Naive thymus-derived CD4-positive, alpha-beta T cell (primary cell): Measurements from ENCODE around the gene SEMA4D. TPM values are rescaled to one million over a fixed set of nuclear protein-coding genes. Genes with fewer than 3 reads are reported as not detected.

Source experiments
- ATAC-seq: fragments of 150-1000 bp; cut with Tn5 transposase; 2 replicates; pipeline ENCODE4 v1.10.0; 2021; ENCODE audit warnings: mild to moderate bottlenecking, moderate library complexity
- CTCF ChIA-PET: fragments of 350-600 bp; sonication (Branson Sonifier 250); formaldehyde crosslinking; loops from one replicate; lab custom pipeline; 2021; ENCODE audit warnings: antibody characterized with exemption; lab: Charles Lee
- POLR2A ChIA-PET: fragments of 350-600 bp; sonication (Branson Sonifier 250); formaldehyde crosslinking; loops from one replicate; lab custom pipeline; 2021; ENCODE audit warnings: antibody characterized with exemption, inconsistent platforms; lab: Charles Lee
- DNase-seq, 9 donors: peaks; one replicate each; pipeline versions ENCODE4 v3.0.0 to v3.0.0-alpha.2; 2020 to 2022; ENCODE audit warnings: mixed read lengths in 1 of 9
- H3K27ac ChIP-seq: one replicate; pipeline ENCODE4 v1.7.0; 2013; ENCODE audit warnings: mild to moderate bottlenecking, low read depth, low read length, moderate library complexity
- H3K27me3 ChIP-seq, 2 donors: one replicate each; pipeline ENCODE4 v1.7.0; 2013; ENCODE audit warnings: low read length in 2 of 2, mild to moderate bottlenecking in 2 of 2, moderate library complexity in 2 of 2; ENCODE audit not compliant: control insufficient read depth in 2 of 2, insufficient read depth in 2 of 2
- H3K36me3 ChIP-seq, 3 experiments: 1 replicate in 2 of 3; 2 replicates in 1 of 3; pipeline ENCODE4 v1.7.0; 2013; ENCODE audit warnings: low read length in 3 of 3, mild to moderate bottlenecking in 3 of 3, moderate library complexity in 1 of 3; ENCODE audit not compliant: insufficient read depth in 3 of 3, control insufficient read depth in 2 of 3
- H3K4me1 ChIP-seq, 2 donors: one replicate each; pipeline ENCODE4 v1.7.0; 2013; ENCODE audit warnings: low read length in 2 of 2, mild to moderate bottlenecking in 2 of 2, moderate library complexity in 1 of 2; ENCODE audit not compliant: control insufficient read depth in 2 of 2, insufficient read depth in 2 of 2
- H3K4me3 ChIP-seq: 2 replicates; pipeline ENCODE4 v1.7.0; 2013; ENCODE audit warnings: mild to moderate bottlenecking, low read length
- H3K9me3 ChIP-seq, 3 experiments: 1 replicate in 2 of 3; 2 replicates in 1 of 3; pipeline ENCODE4 v1.7.0; 2013; ENCODE audit warnings: low read length in 3 of 3; ENCODE audit not compliant: control insufficient read depth in 2 of 3
- H3K27ac Mint-ChIP-seq, 9 donors: one replicate each; pipeline ENCODE4 v1.8.0; 2020 to 2022; ENCODE audit warnings: mixed read lengths in 9 of 9, mild to moderate bottlenecking in 8 of 9, moderate library complexity in 5 of 9, inconsistent platforms in 2 of 9
- H3K27me3 Mint-ChIP-seq, 5 donors: one replicate each; pipeline ENCODE4 v1.8.0; 2021 to 2022; ENCODE audit warnings: mixed read lengths in 5 of 5, mild to moderate bottlenecking in 1 of 5
- H3K36me3 Mint-ChIP-seq, 5 donors: one replicate each; pipeline ENCODE4 v1.8.0; 2020 to 2022; ENCODE audit warnings: mixed read lengths in 5 of 5, mild to moderate bottlenecking in 3 of 5, inconsistent platforms in 1 of 5
- H3K4me1 Mint-ChIP-seq, 7 donors: one replicate each; pipeline ENCODE4 v1.8.0; 2020 to 2022; ENCODE audit warnings: mixed read lengths in 7 of 7, mild to moderate bottlenecking in 3 of 7, inconsistent platforms in 1 of 7
- H3K4me3 Mint-ChIP-seq, 10 donors: one replicate each; pipeline ENCODE4 v1.8.0; 2020 to 2022; ENCODE audit warnings: mild to moderate bottlenecking in 10 of 10, mixed read lengths in 10 of 10, moderate library complexity in 6 of 10, inconsistent platforms in 2 of 10
- H3K9me3 Mint-ChIP-seq, 11 donors: one replicate each; pipeline ENCODE4 v1.8.0; 2020 to 2022; ENCODE audit warnings: mixed read lengths in 11 of 11, mild to moderate bottlenecking in 4 of 11, inconsistent platforms in 1 of 11, moderate library complexity in 1 of 11
- intact Hi-C, 2 donors: fragments of 100-400 bp; cut with micrococcal nuclease; formaldehyde crosslinking; loops; one replicate each; pipeline ENCODE4 v1.15.1; 2023
- polyA plus RNA-seq, 2 donors: library from polyadenylated mRNA; unstranded; fragments of 300-500 nt; fragmentation: Illumina TruSeq; gene quantifications; one replicate each; pipeline ENCODE4 v1.2.3, GENCODE V29; 2021
- total RNA-seq, 6 experiments: library from RNA in 5 of 6; stranded (reverse) in 5 of 6; gene quantifications; 1 replicate in 5 of 6; 2 replicates in 1 of 6; pipeline ENCODE4 v1.2.3 and lab custom pipeline; 2021 to 2026

Gene SEMA4D
- total and polyA plus RNA-seq, 7 experiments from 2014 or later, result 114 to 465 (median 448) TPM

DNA sequence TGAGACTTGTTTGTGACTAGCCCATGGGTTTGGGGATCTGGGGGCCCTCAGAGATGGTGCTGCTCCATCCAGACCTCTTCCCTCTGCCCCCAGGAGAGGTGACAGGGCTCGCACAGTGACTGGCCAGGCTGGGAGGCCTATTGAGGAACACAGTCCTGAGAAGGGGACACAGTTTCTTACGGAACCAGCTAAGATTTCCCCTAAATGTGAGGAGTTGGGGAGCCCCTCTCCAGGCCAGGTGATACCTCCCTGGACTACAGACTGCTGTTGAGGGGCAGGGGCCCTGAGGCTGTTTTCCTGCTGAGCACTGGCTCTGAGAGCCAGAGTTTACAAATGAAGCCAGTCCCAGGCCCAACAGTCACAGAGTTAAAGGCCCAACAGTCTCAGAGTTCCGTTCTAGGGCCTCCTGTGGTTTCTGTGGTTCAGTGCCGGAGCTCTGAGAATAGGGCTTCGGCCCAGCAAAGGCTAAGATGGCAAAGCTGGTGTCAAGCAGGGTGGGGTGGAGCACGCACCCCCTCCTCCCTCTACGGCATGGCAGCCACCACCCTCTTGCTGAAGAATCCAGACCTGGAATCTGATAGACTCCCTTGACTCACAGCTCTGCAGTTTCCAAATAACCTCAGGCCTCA, 1.1 kb upstream of the SEMA4D start:
- Histone ChIP-seq H3K9me3 (no peaks in the 10 kb centered on the region), H3K4me1 (peaks cover 66 to 75% of the 10 kb centered on the region in 2 donors), H3K27ac (peak overlapping the region; percentile 76), H3K27me3 (no peaks in the 10 kb centered on the region), H3K4me3 (peak overlapping the region; percentile 29), H3K36me3 (peaks cover 0 to 6% (median 0%) of the 10 kb centered on the region in 3 experiments)
- H3K4me3 Mint-ChIP-seq, result peak overlapping the region; percentile 65 to 97 (median 93)
- ATAC-seq (peak; percentile 44), DNase-seq (peak in 8 of 9 donors; percentile 45 to 58 (median 50))
- peak overlapping the region; percentile 76 to 96 (median 90) for H3K27ac Mint-ChIP-seq
- peaks cover 70 to 88% (median 77%) of the 10 kb centered on the region in 7 donors for H3K4me1 Mint-ChIP-seq
- H3K9me3 Mint-ChIP-seq, result peaks cover 0 to 2% (median 0%) of the 10 kb centered on the region in 11 donors
- intact Hi-C loops, result loop anchor here (1.0 to 5.0 kb wide), 8 partner anchors 9 to 182 kb away; partner anchors contain the start of gene SECISBP2 (in 2 of the 2)
- POLR2A ChIA-PET, result interaction anchor here (0.6 to 5.8 kb wide), 21 partner anchors 8 to 181 kb away, joined by 3 to 26 read pairs (median 3); partner anchors contain the start of gene SECISBP2
- H3K36me3 Mint-ChIP-seq, result peaks cover 0 to 28% (median 6%) of the 10 kb centered on the region in 5 donors
- no peaks in the 10 kb centered on the region for H3K27me3 Mint-ChIP-seq
- CTCF ChIA-PET, result interaction anchor here (0.6 to 2.4 kb wide), 8 partner anchors 16 to 89 kb away, joined by 3 to 11 read pairs (median 4); no protein-coding TSS in a partner anchor

DNA sequence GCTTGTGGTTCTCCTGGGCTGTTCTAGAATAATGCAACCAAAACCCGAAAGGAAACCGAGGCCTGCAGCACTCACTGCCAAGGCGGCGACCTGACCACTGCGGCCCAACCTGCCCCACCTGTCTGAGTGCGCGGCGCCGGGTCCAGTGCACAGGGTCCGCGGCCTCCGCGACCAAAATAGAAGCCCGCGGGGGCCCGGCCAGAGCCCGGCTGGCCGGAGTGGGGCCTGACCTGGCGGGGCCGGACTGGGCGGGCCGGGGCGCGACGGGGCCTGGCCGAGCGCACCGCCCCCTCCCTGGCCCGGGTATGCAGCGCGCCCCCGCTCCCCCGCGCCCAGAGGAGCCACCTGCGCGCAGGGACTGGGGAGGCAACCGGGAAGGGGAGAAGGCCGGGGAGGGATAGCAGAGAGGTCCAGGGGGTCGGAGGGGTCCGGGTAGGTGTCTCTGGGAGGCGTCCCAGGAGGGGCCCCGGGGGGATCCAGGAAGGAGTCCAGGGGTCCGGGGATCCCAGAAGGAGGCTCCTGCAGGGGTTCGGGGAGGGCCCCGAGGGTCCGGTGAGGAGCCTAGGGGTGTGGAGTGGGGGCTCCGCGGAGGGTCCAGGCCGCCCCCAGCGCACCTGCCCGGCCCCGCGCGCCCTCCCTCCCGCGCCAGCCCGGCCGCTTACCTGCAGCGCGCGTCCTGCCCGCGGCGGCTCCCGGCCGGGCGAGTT, 503 bp downstream of the SEMA4D start:
- POLR2A ChIA-PET, result interaction anchor here (0.6 to 3.0 kb wide), 11 partner anchors 14 to 68 kb away, joined by 3 to 21 read pairs (median 4); no protein-coding TSS in a partner anchor
- peak overlapping the region; percentile 69 for H3K27ac ChIP-seq
- H3K4me1 ChIP-seq, result peaks cover 72 to 75% of the 10 kb centered on the region in 2 donors
- peaks cover 0 to under 1% (median 0%) of the 10 kb centered on the region in 11 donors for H3K9me3 Mint-ChIP-seq
- CTCF ChIA-PET, result interaction anchor here (1.1 kb wide), 1 partner anchor 18 kb away, joined by 3 read pairs; no protein-coding TSS in a partner anchor
- H3K4me1 Mint-ChIP-seq, result peaks cover 72 to 90% (median 77%) of the 10 kb centered on the region in 7 donors
- H3K9me3 ChIP-seq, result no peaks in the 10 kb centered on the region
- no peaks in the 10 kb centered on the region for H3K27me3 ChIP-seq
- H3K27me3 Mint-ChIP-seq, result no peaks in the 10 kb centered on the region
- H3K36me3 Mint-ChIP-seq, result peaks cover 0 to 32% (median 9%) of the 10 kb centered on the region in 5 donors
- H3K4me3 ChIP-seq, result peak overlapping the region; percentile 67
- H3K36me3 ChIP-seq, result peaks cover 0 to 6% (median 0%) of the 10 kb centered on the region in 3 experiments
- ATAC-seq (no peak), DNase-seq (peak in 3 of 9 donors; percentile 44 to 55 (median 44))
- intact Hi-C loops, result loop anchor here (1.0 to 5.0 kb wide), 5 partner anchors 19 to 180 kb away; partner anchors contain the start of gene SECISBP2 (in 2 of the 2)
- peak overlapping the region; percentile 86 to 99 (median 93) for H3K27ac Mint-ChIP-seq
- H3K4me3 Mint-ChIP-seq, result peak overlapping the region; percentile 85 to 100 (median 98)

DNA sequence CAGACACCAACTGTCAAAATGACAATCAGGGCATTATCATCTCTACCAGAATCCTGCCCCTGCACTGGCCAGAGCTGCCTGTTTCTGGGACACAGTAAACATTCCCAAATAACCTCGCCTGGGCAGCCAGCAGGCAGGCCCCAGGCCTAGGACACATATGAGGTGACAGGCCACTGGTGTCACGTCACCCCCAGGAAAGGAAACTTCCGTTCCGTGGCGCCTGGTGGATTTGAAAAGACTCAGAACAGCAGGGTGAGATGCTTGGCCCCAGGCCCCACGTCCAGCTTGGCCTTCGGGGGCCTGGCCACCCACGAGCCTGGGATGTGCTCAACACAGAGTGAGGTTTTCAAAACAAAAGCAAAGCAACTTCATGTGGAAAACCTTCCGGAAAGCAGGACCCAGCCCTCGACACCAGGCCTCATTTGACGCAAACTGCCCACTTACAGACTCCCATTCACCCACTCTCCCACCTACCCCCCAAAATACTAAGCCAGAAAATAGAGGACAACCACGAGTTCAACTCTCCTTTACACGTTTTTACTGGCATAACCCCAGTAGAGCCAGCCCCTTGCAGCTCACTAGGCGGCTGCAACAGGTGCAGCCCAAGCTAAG, 1.2 kb downstream of the SEMA4D start:
- Histone ChIP-seq H3K27ac (peak overlapping the region; percentile 69), H3K36me3 (peaks cover 0 to 6% (median 0%) of the 10 kb centered on the region in 3 experiments), H3K27me3 (no peaks in the 10 kb centered on the region), H3K9me3 (no peaks in the 10 kb centered on the region), H3K4me3 (peak overlapping the region; percentile 67), H3K4me1 (peaks cover 71 to 75% of the 10 kb centered on the region in 2 donors)
- ATAC-seq, result peak; percentile 45
- intact Hi-C loops, result loop anchor here (1.0 to 5.0 kb wide), 6 partner anchors 10 to 179 kb away; partner anchors contain the start of gene SECISBP2 (in 2 of the 2)
- ChIA-PET CTCF (interaction anchor here (1.1 kb wide), 1 partner anchor 18 kb away, joined by 3 read pairs; no protein-coding TSS in a partner anchor), POLR2A (interaction anchor here (0.6 to 3.0 kb wide), 11 partner anchors 13 to 67 kb away, joined by 3 to 21 read pairs (median 4); no protein-coding TSS in a partner anchor)
- Mint-ChIP-seq H3K36me3 (peaks cover 0 to 39% (median 14%) of the 10 kb centered on the region in 5 donors), H3K4me3 (peak overlapping the region; percentile 85 to 100 (median 98)), H3K27ac (peak overlapping the region; percentile 86 to 99 (median 93)), H3K9me3 (no peaks in the 10 kb centered on the region), H3K27me3 (no peaks in the 10 kb centered on the region), H3K4me1 (peaks cover 72 to 90% (median 77%) of the 10 kb centered on the region in 7 donors)
- peak in 4 of 9 donors; percentile 41 to 53 (median 46) for DNase-seq

DNA sequence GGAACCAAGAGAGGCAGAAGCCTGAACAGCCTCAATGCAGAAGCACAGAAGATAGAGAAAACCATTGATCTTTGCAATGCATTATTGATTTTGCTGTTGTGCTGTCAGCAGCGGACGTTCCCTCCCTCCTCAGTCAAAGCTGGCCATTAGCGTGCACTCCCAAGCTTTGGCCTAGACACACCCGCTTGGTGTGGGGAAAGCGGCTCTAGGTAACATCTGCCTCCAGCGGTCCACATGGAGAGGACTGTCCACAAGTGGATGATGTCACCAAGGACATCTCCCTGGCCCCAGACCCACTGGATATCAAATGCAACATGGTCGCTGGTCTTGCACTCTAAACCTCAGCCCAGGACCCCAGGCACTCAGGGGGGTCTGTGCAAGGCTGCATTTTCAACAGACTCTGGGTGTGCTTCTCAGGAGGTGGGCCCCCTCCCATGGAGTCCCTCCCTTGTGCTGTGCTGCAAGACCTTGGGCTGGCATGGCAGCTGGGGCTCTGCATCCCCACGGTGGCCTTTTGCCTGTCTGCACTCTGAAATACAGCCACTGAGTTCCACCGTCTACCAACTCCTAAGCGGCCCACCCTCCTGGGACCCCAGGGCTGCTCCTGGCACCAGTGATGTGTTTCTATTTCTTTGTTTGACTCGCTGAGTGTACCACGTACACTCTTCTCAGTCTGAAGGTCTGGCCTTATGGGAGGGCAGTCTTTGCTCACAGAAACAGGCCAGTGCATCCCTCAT, 1.9 kb downstream of the SEMA4D start:
- peaks cover 0 to 41% (median 14%) of the 10 kb centered on the region in 5 donors for H3K36me3 Mint-ChIP-seq
- intact Hi-C loops, result loop anchor here (1.0 to 5.0 kb wide), 5 partner anchors 10 to 179 kb away; partner anchors contain the start of gene SECISBP2 (in 2 of the 2)
- H3K4me3 Mint-ChIP-seq, result peak overlapping the region; percentile 85 to 100 (median 98)

DNA sequence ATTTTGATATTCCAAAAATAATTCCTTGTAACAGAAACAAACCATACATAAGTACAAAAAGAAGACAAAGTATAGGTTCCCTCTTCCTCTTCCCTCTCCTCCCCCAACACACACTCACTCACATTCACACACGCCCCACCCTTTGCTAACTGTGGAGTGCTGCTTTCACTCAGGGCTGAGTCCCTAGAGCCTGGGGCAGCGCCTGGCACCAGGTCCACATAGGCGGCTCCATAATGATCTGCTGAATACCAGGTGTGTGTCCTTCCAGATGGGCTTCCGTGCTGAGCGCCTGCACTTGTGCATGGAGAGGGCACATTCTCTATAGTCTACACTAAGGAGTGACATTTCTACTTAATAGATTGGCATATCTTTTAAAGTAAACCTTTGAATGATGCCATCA, 3.7 kb downstream of the SEMA4D start:
- Histone ChIP-seq H3K27ac (peak overlapping the region; percentile 69), H3K4me3 (peak overlapping the region; percentile 67), H3K36me3 (peaks cover 0 to 6% (median 0%) of the 10 kb centered on the region in 3 experiments), H3K4me1 (peaks cover 71 to 72% of the 10 kb centered on the region in 2 donors), H3K9me3 (no peaks in the 10 kb centered on the region), H3K27me3 (no peaks in the 10 kb centered on the region)
- no peaks in the 10 kb centered on the region for H3K9me3 Mint-ChIP-seq
- intact Hi-C loops, result loop anchor here in 1 of 2 donors (1.0 kb wide), 1 partner anchor 26 kb away; no protein-coding TSS in a partner anchor
- no peaks in the 10 kb centered on the region for H3K27me3 Mint-ChIP-seq
- H3K36me3 Mint-ChIP-seq, result peaks cover 0 to 43% (median 14%) of the 10 kb centered on the region in 5 donors
- peak overlapping the region; percentile 85 to 100 (median 98) for H3K4me3 Mint-ChIP-seq
- H3K4me1 Mint-ChIP-seq, result peaks cover 72 to 89% (median 79%) of the 10 kb centered on the region in 7 donors
- ChIA-PET CTCF (interaction anchor here (1.2 kb wide), 1 partner anchor 8 kb away, joined by 4 read pairs; no protein-coding TSS in a partner anchor), POLR2A (interaction anchor here (0.7 to 2.8 kb wide), 3 partner anchors 32 to 62 kb away, joined by 3 to 12 read pairs (median 3); no protein-coding TSS in a partner anchor)
- ATAC-seq (no peak), DNase-seq (peak in 1 of 9 donors; percentile 23)
- peak overlapping the region; percentile 73 to 99 (median 89) for H3K27ac Mint-ChIP-seq

More for the DNA sequence above, 1.9 kb downstream of the SEMA4D start:
- Mint-ChIP-seq H3K27me3 (no peaks in the 10 kb centered on the region), H3K4me1 (peaks cover 70 to 89% (median 76%) of the 10 kb centered on the region in 7 donors), H3K27ac (peak overlapping the region; percentile 86 to 99 (median 93)), H3K9me3 (no peaks in the 10 kb centered on the region)
- Histone ChIP-seq H3K36me3 (peaks cover 0 to 6% (median 0%) of the 10 kb centered on the region in 3 experiments), H3K27me3 (no peaks in the 10 kb centered on the region), H3K4me3 (peak overlapping the region; percentile 67), H3K9me3 (no peaks in the 10 kb centered on the region), H3K4me1 (peaks cover 71 to 74% of the 10 kb centered on the region in 2 donors), H3K27ac (peak overlapping the region; percentile 69)
- ChIA-PET POLR2A (interaction anchor here (1.0 to 3.0 kb wide), 12 partner anchors 11 to 53 kb away, joined by 3 to 21 read pairs (median 4); no protein-coding TSS in a partner anchor), CTCF (interaction anchor here (0.7 to 1.3 kb wide), 3 partner anchors 17 to 52 kb away, joined by 3 to 8 read pairs (median 3); no protein-coding TSS in a partner anchor)
- ATAC-seq, result no peak
- DNase-seq, result peak in 1 of 9 donors; percentile 21
